SK-N-SH (cell line): ENCODE measurements around the gene S100B. TPM values are rescaled to one million over a fixed set of nuclear protein-coding genes. Genes with fewer than 3 reads are reported as not detected.

Experiments
- CTCF ChIA-PET: fragments of 300-600, 350-600 bp; formaldehyde crosslinking; extraction: SDS; loops from one replicate; lab custom pipeline; 2021; lab: Yijun Ruan, JAX
- POLR2A ChIA-PET: fragments of 350-600 bp; sonication (Branson Sonifier 250); formaldehyde crosslinking; extraction: SDS; loops from one replicate; lab custom pipeline; 2020; ENCODE audit warnings: antibody characterized with exemption, inconsistent platforms; lab: Yijun Ruan, JAX
- DNase-seq: peaks from one replicate; pipeline ENCODE4 v3.0.0; 2012
- H2AFZ ChIP-seq: fragments of 200-600 bp; sonication (generic); 2 replicates; pipeline ENCODE4 v1.8.1; 2016; ENCODE audit warnings: antibody characterized with exemption, mild to moderate bottlenecking, low read depth
- H3F3A ChIP-seq: fragments of 200-600 bp; sonication (generic); replicated peaks from 2 replicates; pipeline ENCODE3; 2016; ENCODE audit warnings: antibody characterized with exemption, mild to moderate bottlenecking; ENCODE audit not compliant: insufficient read depth
- H3K27ac ChIP-seq, 2 experiments: fragments of 200-500 bp in 1 of 2; fragments of 200-600 bp in 1 of 2; sonication (Bioruptor generic) in 1 of 2; sonication (generic), shearing (Covaris generic) in 1 of 2; 2 replicates each; pipeline versions ENCODE4 v1.5.1 to v1.6.1; 2014 to 2016; ENCODE audit warnings: low read depth in 2 of 2, inconsistent platforms in 1 of 2, low read length in 1 of 2, mild to moderate bottlenecking in 1 of 2, mixed read lengths in 1 of 2
- H3K27me3 ChIP-seq: fragments of 200-600 bp; sonication (generic), shearing (Covaris generic); 2 replicates; pipeline ENCODE4 v1.6.1; 2016; ENCODE audit warnings: mixed run types; ENCODE audit not compliant: insufficient read depth
- H3K36me3 ChIP-seq, 2 experiments: fragments of 200-500 bp in 1 of 2; fragments of 200-600 bp in 1 of 2; sonication (Bioruptor generic) in 1 of 2; sonication (generic) in 1 of 2; replicated peaks in 1 of 2; 2 replicates each; pipeline versions ENCODE3 to v1.5.1; 2014 to 2016; ENCODE audit warnings: low read length in 1 of 2, mild to moderate bottlenecking in 1 of 2; ENCODE audit not compliant: insufficient read depth in 2 of 2, control insufficient read depth in 1 of 2
- H3K4me1 ChIP-seq, 2 experiments: fragments of 200-500 bp in 1 of 2; fragments of 200-600 bp in 1 of 2; sonication (Bioruptor generic) in 1 of 2; sonication (generic), shearing (Covaris generic) in 1 of 2; 2 replicates each; pipeline versions ENCODE4 v1.5.1 to v1.6.1; 2014 to 2016; ENCODE audit warnings: low read depth in 1 of 2, low read length in 1 of 2, mixed run types in 1 of 2; ENCODE audit not compliant: insufficient read depth in 2 of 2, control insufficient read depth in 1 of 2
- H3K4me2 ChIP-seq: fragments of 200-600 bp; sonication (generic), shearing (Covaris generic); 2 replicates; pipeline ENCODE4 v1.6.1; 2017; ENCODE audit warnings: mixed run types
- H3K4me3 ChIP-seq, 2 experiments: fragments of 200-500 bp in 1 of 2; fragments of 200-600 bp in 1 of 2; sonication (Bioruptor generic) in 1 of 2; sonication (generic), shearing (Covaris generic) in 1 of 2; 2 replicates each; pipeline versions ENCODE4 v1.5.1 to v1.8.1; 2014 to 2016; ENCODE audit warnings: low read depth in 2 of 2, inconsistent platforms in 1 of 2, low read length in 1 of 2, mild to moderate bottlenecking in 1 of 2, mixed read lengths in 1 of 2, moderate library complexity in 1 of 2
- H3K79me2 ChIP-seq: fragments of 200-600 bp; sonication (generic); 2 replicates; pipeline ENCODE4 v1.8.1; 2017; ENCODE audit warnings: mild to moderate bottlenecking; ENCODE audit not compliant: insufficient read depth
- H3K9ac ChIP-seq: fragments of 200-600 bp; sonication (generic); 2 replicates; pipeline ENCODE4 v1.6.1; 2017; ENCODE audit warnings: mixed run types
- H3K9me2 ChIP-seq: fragments of 200-600 bp; sonication (generic); 2 replicates; pipeline ENCODE4 v1.6.1; 2017; ENCODE audit warnings: mixed run types
- H3K9me3 ChIP-seq: fragments of 200-600 bp; sonication (generic); 2 replicates; pipeline ENCODE4 v1.6.1; 2017; ENCODE audit warnings: mixed run types, mild to moderate bottlenecking, moderate library complexity
- H4K20me1 ChIP-seq: fragments of 200-600 bp; sonication (generic); 2 replicates; pipeline ENCODE4 v1.6.1; 2017; ENCODE audit warnings: mild to moderate bottlenecking, mixed run types; ENCODE audit not compliant: insufficient read depth
- CTCF ChIP-seq: fragments of 200-600 bp; sonication (generic); IDR thresholded peaks from 2 replicates; pipeline ENCODE4 v1.6.1; 2017; ENCODE audit warnings: antibody characterized with exemption, mild to moderate bottlenecking, moderate library complexity
- EP300 ChIP-seq, 2 experiments: IDR thresholded peaks; 2 replicates each; pipeline versions ENCODE4 v1.4.0 to v1.6.1; 2012; ENCODE audit warnings: borderline replicate concordance in 1 of 2, low read depth in 1 of 2, low read length in 1 of 2
- EZH2phosphoT487 ChIP-seq: fragments of 200-600 bp; sonication (generic); IDR thresholded peaks from 2 replicates; pipeline ENCODE4 v1.6.1; 2017; ENCODE audit warnings: low read depth, mixed run types, mild to moderate bottlenecking, antibody characterized with exemption, moderate library complexity, borderline replicate concordance
- FOSL2 ChIP-seq: IDR thresholded peaks from 2 replicates; pipeline ENCODE4 v1.4.0; 2012; ENCODE audit warnings: low read depth, mild to moderate bottlenecking, moderate library complexity, borderline replicate concordance
- GATA2 ChIP-seq: sonication (generic); formaldehyde crosslinking; IDR thresholded peaks from 2 replicates; pipeline ENCODE4 v1.5.0; 2020; ENCODE audit warnings: mild to moderate bottlenecking, missing genetic modification reagents
- IRF3 ChIP-seq: fragments of 150-350 bp; IDR thresholded peaks from 2 replicates; pipeline ENCODE4 v1.6.1; 2016; ENCODE audit warnings: mild to moderate bottlenecking, low read depth, low read length
- MXI1 ChIP-seq: IDR thresholded peaks from 2 replicates; pipeline ENCODE4 v1.6.1; 2012; ENCODE audit warnings: mild to moderate bottlenecking, low read depth, low read length, improper control_type of control experiment
- POLR2AphosphoS5 ChIP-seq: IDR thresholded peaks from 2 replicates; pipeline ENCODE4 v1.6.1; 2012; ENCODE audit warnings: low read depth, low read length
- SIN3A ChIP-seq: IDR thresholded peaks from 2 replicates; pipeline ENCODE4 v1.6.1; 2012; ENCODE audit warnings: low read depth, mild to moderate bottlenecking, low read length, moderate library complexity, borderline replicate concordance
- SMC3 ChIP-seq: IDR thresholded peaks from 2 replicates; pipeline ENCODE4 v1.6.1; 2012; ENCODE audit warnings: low read depth, low read length, improper control_type of control experiment
- TAF1 ChIP-seq: IDR thresholded peaks from 2 replicates; pipeline ENCODE4 v1.6.1; 2012; ENCODE audit warnings: low read depth, mild to moderate bottlenecking, low read length, moderate library complexity, borderline replicate concordance
- TCF12 ChIP-seq: IDR thresholded peaks from 2 replicates; pipeline ENCODE4 v1.4.0; 2012
- USF1 ChIP-seq: IDR thresholded peaks from 2 replicates; pipeline ENCODE4 v1.4.0; 2012; ENCODE audit warnings: low read depth, borderline replicate concordance
- YY1 ChIP-seq: IDR thresholded peaks from 2 replicates; pipeline ENCODE4 v1.4.0; 2012; ENCODE audit warnings: low read depth, mild to moderate bottlenecking
- WGBS: methylation state at CpG from one replicate; pipeline ENCODE4 v1.1.6; 2017; ENCODE audit warnings: low lambda C conversion rate; 5-methylcytosine and 5-hydroxymethylcytosine counted together
- polyA plus RNA-seq, 3 experiments: library from polyadenylated mRNA; depleted of rRNA; stranded (reverse); fragments of >200 nt; gene quantifications; 2 replicates each; pipeline ENCODE4 v1.2.3, GENCODE V29; 2012

Gene S100B
- polyA plus RNA-seq, 1 of the 3 experiments (the other 2 are of a cell fraction), result 0.12 TPM

GRCh38 chr21:46619846-46620245 is 15.0 kb upstream of the S100B start:
- Histone ChIP-seq H3K27me3 (no peaks in the 10 kb centered on the region), H3K27ac (no peak overlapping the region), H3K9me2 (no peaks in the 10 kb centered on the region), H3K9ac (no peak overlapping the region), H3K4me1 (no peaks in the 10 kb centered on the region), H3K9me3 (no peaks in the 10 kb centered on the region; the same call in 1 of the 2 replicates), H3K4me2 (no peak overlapping the region), H3K4me3 (no peak overlapping the region), H4K20me1 (no peaks in the 10 kb centered on the region), H2AFZ (no peak overlapping the region), H3K36me3 (no peaks in the 10 kb centered on the region), H3F3A (no peaks in the 10 kb centered on the region), H3K79me2 (no peaks in the 10 kb centered on the region)
- ChIA-PET CTCF (no interaction called here), POLR2A (no interaction called here)
- TF ChIP-seq IRF3, result no peak
- TF ChIP-seq POLR2AphosphoS5, result no peak
- TF ChIP-seq CTCF, result no peak
- no peak for TF ChIP-seq USF1
- TF ChIP-seq EP300 (IDR thresholded peaks at IDR 0.05; ENCODE audit: borderline replicate concordance in 1 of 2, low read depth in 1 of 2, low read length in 1 of 2), result no peak
- TF ChIP-seq GATA2 (CRISPR knock-in tag), result no peak
- no peak for TF ChIP-seq SIN3A
- no peak for TF ChIP-seq YY1
- TF ChIP-seq MXI1, result no peak
- no peak for TF ChIP-seq TAF1
- no peak for TF ChIP-seq TCF12
- TF ChIP-seq FOSL2, result no peak
- no peak for TF ChIP-seq SMC3
- no peak for TF ChIP-seq EZH2phosphoT487
- 87% methylated on average over 2 of the region's 2 CpGs for WGBS
- no peak for DNase-seq
